ENCODE data around the gene PTPRD. TPM values are rescaled to one million over a fixed set of nuclear protein-coding genes. Genes with fewer than 3 reads are reported as not detected.

The PTPRD gene
- total RNA-seq, 1 donor from 2014 or later, result 20.9 TPM

DNA sequence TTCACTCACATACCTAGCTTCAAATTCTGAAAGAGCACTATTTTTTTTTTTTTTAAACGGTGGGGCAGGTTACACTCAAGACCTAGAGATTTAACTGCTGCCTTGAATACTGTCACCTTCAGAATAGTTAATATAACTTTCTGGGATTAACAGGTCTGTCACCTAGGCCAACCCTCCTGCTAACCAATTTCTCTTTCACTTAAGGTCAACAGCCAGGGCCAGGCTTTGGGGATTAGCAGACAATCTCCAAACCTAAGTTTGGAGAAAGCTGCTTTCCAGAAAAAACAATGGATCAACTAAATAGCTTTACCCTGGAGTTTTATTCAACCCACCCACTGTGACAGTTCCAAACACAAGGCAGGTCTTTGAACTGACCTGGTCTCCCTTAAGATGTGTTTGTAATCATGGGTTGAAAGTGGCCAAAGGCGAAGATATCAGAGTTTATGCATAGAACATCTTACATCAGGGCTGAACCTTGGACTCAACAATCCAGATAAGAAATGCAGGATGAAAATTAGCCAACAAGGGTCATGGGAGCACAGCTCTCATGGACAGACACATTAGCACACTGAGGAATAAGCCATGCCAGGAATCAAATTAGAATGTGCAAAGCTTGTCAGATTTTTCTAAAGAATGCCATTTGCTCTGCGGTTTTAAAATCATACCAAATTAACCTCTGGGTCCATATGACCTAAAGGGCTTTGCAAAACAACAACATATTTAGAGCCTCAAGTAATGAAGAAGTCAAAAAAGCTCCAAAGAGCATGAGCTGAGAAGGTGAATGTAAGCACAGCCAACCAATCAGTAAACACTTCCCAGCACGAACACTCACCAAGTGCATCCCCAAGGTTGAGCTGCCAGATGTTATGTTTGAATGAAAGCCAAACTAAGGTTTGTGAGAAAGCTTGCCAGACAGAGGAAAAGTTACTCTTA lies 2274.7 kb downstream of the PTPRD start:
- DNase-seq (ENCODE audit: low spot score), result no peak

DNA sequence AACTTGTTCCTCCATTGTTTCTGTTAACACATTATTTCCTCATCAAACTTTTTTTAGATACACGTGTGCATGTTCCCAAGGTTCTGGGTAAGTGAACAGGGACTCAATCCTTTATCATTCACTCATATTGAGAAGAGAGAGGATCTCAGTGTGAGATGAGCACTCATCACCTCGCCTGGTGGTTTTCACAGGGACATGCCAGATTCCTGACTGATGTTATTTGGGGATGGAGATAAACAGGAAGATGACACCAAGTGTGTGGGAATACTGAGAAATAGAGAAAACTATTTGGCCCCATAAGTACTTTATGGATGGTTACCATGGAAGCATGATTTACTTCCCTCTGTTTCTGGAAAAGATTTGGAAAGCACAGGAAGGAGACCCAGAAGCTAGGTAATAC lies 2279.9 kb downstream of the PTPRD start:
- no peak for DNase-seq (ENCODE audit: low spot score)

DNA sequence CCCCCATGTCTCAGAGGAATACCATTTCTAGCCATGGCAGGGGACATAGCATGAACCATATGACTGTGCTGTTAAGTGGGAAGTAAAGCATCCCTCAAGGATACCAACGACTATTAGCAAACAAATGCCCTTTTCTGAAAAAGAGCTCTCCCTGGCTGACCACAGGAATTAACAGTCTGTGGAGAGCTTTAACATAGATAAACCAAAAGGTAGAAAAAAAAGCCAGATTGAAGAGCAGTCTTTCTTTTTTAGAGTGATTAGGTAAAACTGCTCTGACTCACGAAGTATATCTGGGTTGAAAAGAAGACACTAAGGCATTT lies 2280.5 kb downstream of the PTPRD start:
- DNase-seq (ENCODE audit: low spot score), result no peak

GRCh38 chr9:8331507-8332330 lies 2281.1 kb downstream of the PTPRD start:
- DNase-seq (ENCODE audit: low spot score), result no peak

DNA sequence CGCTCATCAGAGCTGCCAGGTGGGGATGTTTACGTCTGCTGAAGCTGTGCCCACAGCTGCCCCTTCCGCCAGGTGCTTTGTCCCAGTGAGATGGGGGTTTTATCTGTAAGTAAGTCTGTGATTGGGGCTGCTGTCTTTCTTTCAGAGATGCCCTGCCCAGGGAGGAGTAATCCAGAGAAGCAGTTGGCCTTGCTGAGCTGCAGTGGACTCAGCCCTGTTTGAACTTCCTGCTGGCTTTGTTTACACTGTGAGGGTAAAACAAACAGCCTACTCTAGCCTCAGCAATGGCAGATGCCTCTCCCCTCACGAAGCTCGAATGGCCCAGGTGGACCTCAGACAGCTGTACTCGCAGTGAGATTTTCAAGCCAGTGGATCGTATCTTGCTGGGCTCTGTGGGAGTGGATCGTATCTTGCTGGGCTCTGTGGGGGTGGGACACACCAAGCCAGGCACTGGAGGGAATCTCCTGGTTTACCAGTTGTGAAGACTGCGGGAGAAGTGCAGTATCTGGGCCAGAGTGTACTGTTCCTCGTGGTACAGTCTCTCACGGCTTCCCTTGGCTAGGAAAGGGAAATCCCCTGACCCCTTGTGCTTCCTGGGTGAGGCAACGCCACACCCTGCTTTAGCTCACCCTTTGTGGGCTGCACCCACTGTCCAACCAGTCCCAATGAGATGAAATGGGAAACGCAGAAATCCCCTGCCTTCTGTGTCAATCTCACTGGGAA lies 2283.1 kb downstream of the PTPRD start:
- no peak for DNase-seq (ENCODE audit: low spot score)

DNA sequence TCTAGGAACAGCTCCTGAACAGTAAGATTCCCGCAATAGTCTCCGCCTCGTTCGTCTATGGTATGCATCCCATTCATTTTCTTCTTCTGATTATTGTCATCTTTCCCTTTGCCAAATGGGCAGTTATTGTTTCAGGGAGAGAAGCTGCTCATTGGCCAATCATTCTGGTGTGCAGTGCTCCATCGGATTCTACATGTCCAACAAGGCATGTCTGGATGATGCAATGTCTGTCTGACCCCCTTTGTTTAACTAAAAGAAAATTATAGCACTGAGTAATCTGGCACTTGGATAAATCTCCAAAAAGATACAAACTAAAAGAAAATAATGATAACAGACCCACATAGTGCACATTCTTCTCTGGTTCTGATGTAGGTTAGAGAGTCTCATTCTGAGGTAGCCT lies 2297.6 kb downstream of the PTPRD start:
- DNase-seq (ENCODE audit: low spot score), result no peak

- no peak for DNase-seq (ENCODE audit: low spot score)
These were observed 2303.5 kb downstream of the PTPRD start for GRCh38 chr9:8309258-8309657.

GRCh38 chr9:8304720-8305119 lies 2308.1 kb downstream of the PTPRD start:
- no peak for DNase-seq (ENCODE audit: low spot score)

DNA sequence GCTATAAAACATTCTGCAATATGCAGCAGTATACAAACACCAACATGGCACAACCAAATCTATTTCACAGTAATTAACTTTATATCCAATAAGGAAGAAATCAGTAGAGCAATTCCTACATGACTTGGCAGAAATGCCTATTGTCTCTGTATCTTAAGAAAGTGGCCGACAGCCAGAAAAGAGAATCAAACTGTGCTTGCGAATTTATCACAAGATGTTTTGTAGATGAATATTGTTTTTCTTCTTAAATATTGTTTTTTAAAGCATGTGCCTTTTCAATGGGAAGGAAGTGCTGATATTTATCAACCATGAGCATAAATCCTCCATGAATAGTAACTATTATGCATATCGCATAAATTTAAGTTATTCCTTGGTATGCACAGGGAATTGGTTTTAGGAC lies 2311.5 kb downstream of the PTPRD start:
- no peak for DNase-seq (ENCODE audit: low spot score)

GRCh38 chr9:8297047-8297446 lies 2315.8 kb downstream of the PTPRD start:
- DNase-seq (ENCODE audit: low spot score), result no peak

DNA sequence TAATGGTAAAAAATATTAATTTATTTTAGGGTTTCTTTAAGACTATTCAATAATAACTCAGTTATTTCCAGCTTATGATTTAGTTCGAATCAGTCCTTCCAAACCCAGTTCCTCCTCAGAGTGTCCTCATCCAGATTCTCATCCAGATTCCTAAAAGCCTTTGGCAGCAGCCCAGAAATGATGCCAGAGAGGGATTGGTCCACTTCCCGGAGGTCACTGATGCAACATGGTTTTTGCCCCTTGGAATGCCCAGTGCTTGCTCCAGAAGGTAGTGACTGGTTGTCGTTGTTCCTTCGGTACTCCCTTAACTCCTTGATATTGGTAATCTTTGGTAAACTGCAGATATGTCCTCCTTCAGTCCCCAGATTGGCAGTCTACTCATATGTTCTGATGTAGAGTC lies 2320.1 kb downstream of the PTPRD start:
- no peak for DNase-seq (ENCODE audit: low spot score)

DNA sequence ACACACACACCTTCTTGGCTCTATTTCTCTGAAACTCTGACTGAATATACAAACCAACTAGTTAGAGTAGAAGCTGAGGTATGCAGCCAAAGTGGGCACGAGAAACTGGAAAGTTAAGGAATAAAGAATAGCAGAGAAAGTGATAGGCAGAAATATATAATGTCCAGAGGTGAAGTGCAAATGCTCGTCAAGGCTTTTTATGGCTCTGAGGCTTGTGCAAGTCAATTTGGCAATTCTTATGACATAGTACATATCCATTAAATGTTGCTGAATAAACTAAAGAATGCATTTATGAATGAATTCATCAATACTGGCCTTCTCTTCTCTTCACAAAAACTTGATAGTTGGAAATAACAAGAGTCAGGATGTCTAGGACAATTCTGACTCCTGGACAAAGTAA lies 2323.1 kb downstream of the PTPRD start:
- DNase-seq (ENCODE audit: low spot score), result no peak

GRCh38 chr9:8287970-8288369 lies 2324.8 kb downstream of the PTPRD start:
- DNase-seq (ENCODE audit: low spot score), result no peak

DNA sequence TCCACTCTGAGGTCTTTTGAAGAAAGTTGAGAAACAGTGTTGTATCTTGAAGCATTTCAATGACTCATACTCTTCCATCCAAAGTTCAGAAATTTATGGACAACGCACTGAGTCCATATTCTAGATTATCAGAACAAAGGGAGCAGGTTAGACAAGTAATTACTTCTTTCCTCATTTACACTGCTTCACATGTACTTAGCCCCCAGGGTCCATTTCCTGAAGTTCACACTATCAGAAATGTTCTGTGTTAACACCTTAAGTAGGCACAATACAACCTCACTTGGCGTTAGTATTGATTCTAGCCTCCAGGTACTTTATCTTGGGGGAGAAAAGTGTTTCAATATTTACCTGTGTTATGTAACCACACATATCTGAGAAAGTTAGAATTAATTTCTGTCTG lies 2325.3 kb downstream of the PTPRD start:
- DNase-seq (ENCODE audit: low spot score), result no peak

DNA sequence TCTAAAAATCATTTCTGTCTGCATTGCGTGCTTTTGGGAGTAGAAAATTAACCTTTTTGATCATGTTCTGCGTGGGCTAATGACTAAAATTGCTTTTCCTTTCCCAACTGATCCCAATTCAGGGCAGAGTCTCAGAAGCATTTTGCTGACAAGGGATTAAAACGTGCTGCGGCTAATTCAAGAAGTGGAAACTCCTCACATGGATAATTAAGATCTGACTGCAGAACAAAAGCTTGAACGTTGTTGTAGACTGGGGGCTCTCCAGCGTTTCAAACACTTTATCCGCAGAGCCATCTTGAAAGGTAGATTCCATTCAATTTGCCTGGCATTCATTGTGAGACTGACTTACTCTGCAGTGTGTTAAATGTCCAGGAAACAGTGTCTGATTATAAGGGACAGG lies 2327.9 kb downstream of the PTPRD start:
- DNase-seq (ENCODE audit: low spot score), result no peak

DNA sequence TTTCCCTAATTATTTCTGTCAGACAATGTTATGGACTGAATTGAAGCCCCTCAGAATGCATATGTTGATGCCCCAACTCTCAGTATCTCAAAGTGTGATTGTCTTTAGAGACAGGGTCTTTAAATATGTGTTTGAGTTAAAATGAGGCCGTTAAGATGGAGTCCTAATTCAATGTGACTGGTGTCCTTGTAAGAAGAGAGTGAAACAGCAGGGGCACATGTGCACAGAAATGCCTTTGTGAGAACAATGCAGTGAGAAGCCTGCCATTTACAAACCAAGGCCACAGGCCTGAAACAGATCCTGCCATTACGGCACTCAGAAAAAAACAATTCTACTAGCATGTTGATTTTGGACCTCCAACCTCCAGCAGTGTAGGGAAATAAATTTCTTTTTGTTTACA lies 2330.3 kb downstream of the PTPRD start:
- DNase-seq (ENCODE audit: low spot score), result no peak

- no peak for DNase-seq (ENCODE audit: low spot score)
These were observed 2332.0 kb downstream of the PTPRD start for GRCh38 chr9:8280811-8281210.

DNA sequence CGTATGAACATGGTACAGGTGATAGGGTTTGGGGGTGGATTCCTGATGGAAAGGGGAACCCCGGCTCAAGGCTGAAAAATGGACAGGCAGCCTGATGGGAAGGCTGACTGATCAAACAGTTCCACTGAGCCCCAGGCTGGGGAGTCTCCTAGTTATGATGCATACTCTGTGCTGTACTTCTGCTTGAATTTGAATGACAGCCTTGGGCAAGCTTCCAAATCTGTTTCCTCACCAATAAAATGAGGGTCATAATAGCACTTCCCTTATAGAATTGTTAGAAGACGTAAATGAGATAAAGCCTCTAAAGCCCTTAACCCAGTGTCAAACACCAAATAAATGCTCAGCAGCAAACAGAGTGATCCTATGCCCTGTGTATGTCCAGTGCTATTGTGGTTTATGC lies 2334.8 kb downstream of the PTPRD start:
- no peak for DNase-seq (ENCODE audit: low spot score)

GRCh38 chr9:8270235-8270634 lies 2342.6 kb downstream of the PTPRD start:
- DNase-seq (ENCODE audit: low spot score), result no peak

DNA sequence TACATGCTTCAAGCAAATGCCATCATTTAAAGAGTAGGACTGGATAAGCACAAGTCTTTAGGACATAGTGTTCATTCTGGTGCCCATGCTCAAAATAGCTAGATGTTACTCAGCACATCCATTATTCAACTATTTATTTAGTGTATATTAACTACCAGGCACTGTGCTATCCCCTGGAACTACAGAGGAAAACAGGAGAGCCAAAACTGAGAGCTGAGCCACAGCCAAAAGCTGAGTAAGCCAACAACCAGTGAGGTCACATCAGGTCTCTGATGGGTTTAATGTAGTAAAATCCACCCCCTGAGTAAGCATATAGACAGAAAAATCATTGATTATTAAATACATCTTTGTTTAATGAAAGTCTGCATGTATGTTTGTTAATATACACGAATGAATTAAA lies 2343.9 kb downstream of the PTPRD start:
- no peak for DNase-seq (ENCODE audit: low spot score)

- no peak for DNase-seq (ENCODE audit: low spot score)
These were observed 2344.5 kb downstream of the PTPRD start for GRCh38 chr9:8268216-8268878.

DNA sequence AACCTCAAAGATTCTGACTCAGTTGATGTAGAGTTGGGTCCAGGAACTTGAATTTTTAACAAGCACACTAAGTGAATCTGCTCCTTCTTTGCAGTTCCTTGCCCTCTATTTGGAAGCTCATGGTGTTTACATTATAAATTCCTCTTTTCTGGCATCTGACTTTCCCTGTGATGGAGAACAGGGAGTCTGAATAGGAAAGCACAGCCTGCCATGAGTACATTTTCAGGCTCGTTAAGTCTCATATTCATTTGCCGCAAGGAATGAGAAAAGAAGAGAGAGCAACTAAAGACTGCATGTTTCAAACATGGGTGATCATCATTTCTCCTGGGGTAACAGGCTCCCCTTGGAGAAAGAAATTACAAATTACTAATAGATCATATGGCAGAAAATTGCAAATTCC lies 2345.2 kb downstream of the PTPRD start:
- DNase-seq (ENCODE audit: low spot score), result no peak
